Measurements from ENCODE around the gene SSU72.
"Not testable (repeated sequence)": the region's sequence is repeated elsewhere in the genome, so short reads cannot be mapped to it uniquely, and the experiment has no call there.

GRCh38 chr1:1526476-1526875 lies 48.2 kb downstream of the SSU72 start:
- TF ChIP-seq EP300, CTCF (IDR thresholded peaks at IDR 0.05): not testable (repeated sequence)

All from esophagus muscularis mucosa (tissue), 3 donors.